Measurements from ENCODE around the gene HOXC9.

GRCh38 chr12:53997204-53998109 is 2.5 kb upstream of the HOXC9 start:
- TF ChIP-seq POLR2A (IDR thresholded peaks at IDR 0.05) (no peak), CTCF (IDR thresholded peaks at IDR 0.05) (no peak)
